Mesothelial cell of epicardium (in vitro differentiated cells): ENCODE results near the gene MRPL24. TPM values are rescaled to one million over a fixed set of nuclear protein-coding genes. Genes with fewer than 3 reads are reported as not detected.
A peak's percentile ranks its signal among the peaks of the same experiment; 100 is the strongest.

Experiments
- DNase-seq, 2 experiments: peaks; one replicate each; pipeline ENCODE4 v3.0.0; 2021; ENCODE audit warnings: low spot score in 2 of 2; ENCODE audit not compliant: unreplicated experiment in 2 of 2
- H3K27ac Mint-ChIP-seq: 2 replicates; pipeline ENCODE4 v1.8.0; 2021; ENCODE audit warnings: mixed read lengths
- H3K27me3 Mint-ChIP-seq: 2 replicates; pipeline ENCODE4 v1.8.0; 2021; ENCODE audit warnings: low read depth, mixed read lengths
- H3K36me3 Mint-ChIP-seq: 2 replicates; pipeline ENCODE4 v1.8.0; 2021; ENCODE audit warnings: mixed read lengths
- H3K4me1 Mint-ChIP-seq: 2 replicates; pipeline ENCODE4 v1.8.0; 2021; ENCODE audit warnings: mixed read lengths
- H3K4me3 Mint-ChIP-seq: 2 replicates; pipeline ENCODE4 v1.8.0; 2021; ENCODE audit warnings: mild to moderate bottlenecking, moderate library complexity, mixed read lengths
- H3K9me3 Mint-ChIP-seq: 2 replicates; pipeline ENCODE4 v1.8.0; 2021; ENCODE audit warnings: mixed read lengths
- CTCF ChIP-seq: fragments of 200-600 bp; sonication (generic); IDR thresholded peaks from one replicate; pipeline ENCODE4 v1.5.0; 2021; ENCODE audit warnings: antibody characterized with exemption; ENCODE audit not compliant: unreplicated experiment
- total RNA-seq: library from RNA; stranded (reverse); gene quantifications from 3 replicates; pipeline ENCODE4 v1.2.1, GENCODE V29; 2021

The MRPL24 gene
- total RNA-seq, 1 donor from 2014 or later, result 35.5 TPM

GRCh38 chr1:156751451-156751756 is 10.5 kb upstream of the MRPL24 start, which contains the start of gene HDGF:
Gene HDGF, minus strand, starts transcription at chr1:156751675. Its CDS starts 246 bp downstream, at chr1:156751429.
- no peak for DNase-seq
- Mint-ChIP-seq H3K9me3 (no peaks in the 10 kb centered on the region), H3K4me3 (peak within 1 kb of the TSS; percentile 96), H3K4me1 (peaks cover 46% of the 10 kb centered on the region), H3K36me3 (no peaks in the 10 kb centered on the region), H3K27ac (peak within 1 kb of the TSS; percentile 100), H3K27me3 (no peaks in the 10 kb centered on the region)
- TF ChIP-seq CTCF, result no peak

DNA sequence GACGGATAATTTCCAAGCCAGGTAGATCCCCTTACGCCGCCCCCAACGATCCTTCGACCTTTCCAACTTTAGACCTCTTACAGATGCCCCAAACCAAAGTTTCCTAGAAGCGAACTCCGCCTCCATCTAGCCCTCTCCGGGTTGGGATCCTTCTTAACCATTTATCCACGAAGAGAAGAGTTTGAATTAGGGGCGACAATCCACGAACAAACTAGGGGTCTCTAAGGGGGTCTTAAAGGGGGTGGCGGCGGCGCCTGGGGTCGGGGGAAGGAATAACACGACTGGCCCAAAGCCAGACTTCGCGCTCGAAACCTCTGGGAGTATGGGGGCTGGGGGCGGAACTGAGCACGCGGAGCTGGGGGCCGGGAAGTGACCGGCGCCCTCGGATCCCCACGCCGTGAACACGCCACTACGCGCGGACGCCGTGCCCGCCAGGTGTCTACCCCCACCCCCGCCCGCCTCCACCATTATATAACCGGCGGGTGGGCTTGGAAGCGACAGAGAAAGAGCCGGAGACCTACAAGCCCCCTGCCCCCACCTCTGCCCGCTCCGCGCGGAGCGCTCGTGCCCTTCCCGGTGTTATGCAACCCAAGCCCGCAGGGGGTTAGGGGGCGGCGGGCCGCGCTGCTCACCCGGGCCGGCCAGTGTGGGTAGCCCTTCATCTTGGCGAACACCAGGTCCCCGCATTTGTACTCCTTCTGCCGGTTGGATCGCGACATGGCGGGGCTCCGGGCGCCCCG is 10.0 kb upstream of the MRPL24 start:
- DNase-seq, result peak; percentile 43 to 58
- peaks cover 51% of the 10 kb centered on the region for H3K4me1 Mint-ChIP-seq

DNA sequence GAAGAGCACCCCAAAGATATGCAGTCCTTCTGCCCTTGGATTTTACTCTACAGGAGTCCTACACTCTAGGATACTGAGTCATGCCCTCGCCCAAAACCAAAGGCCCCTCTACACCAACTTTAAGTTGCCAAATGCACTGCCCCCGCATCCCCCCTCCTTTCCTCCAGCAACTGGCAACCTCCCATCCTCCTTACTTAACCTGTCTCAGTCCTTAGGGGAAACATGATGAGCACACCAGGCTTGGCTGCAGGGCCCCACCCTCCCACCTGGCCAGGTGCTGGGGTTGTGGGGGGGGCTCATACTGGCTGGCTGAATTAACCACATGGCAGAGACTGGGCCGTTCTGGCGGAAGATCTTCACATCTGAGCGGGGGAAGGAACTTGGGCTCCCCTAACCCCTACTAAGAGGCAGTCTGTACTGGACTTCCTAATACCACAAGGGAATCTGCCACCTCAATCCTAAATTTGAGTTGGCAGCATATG is 9.3 kb upstream of the MRPL24 start:
- no peak for DNase-seq
- H3K36me3 Mint-ChIP-seq, result peaks cover 6% of the 10 kb centered on the region
- peak overlapping the region; percentile 84 for H3K4me3 Mint-ChIP-seq
- peaks cover 56% of the 10 kb centered on the region for H3K4me1 Mint-ChIP-seq
- TF ChIP-seq CTCF, result no peak
- H3K9me3 Mint-ChIP-seq, result no peaks in the 10 kb centered on the region
- H3K27ac Mint-ChIP-seq, result peak overlapping the region; percentile 100
- no peaks in the 10 kb centered on the region for H3K27me3 Mint-ChIP-seq

More for the DNA sequence above, 10.0 kb upstream of the MRPL24 start:
- H3K27ac Mint-ChIP-seq, result peak overlapping the region; percentile 100
- peak overlapping the region; percentile 84 for H3K4me3 Mint-ChIP-seq
- TF ChIP-seq CTCF, result no peak
- H3K27me3 Mint-ChIP-seq, result no peaks in the 10 kb centered on the region
- no peaks in the 10 kb centered on the region for H3K9me3 Mint-ChIP-seq
- H3K36me3 Mint-ChIP-seq, result peaks cover 1% of the 10 kb centered on the region

- H3K27me3 Mint-ChIP-seq, result no peaks in the 10 kb centered on the region
- H3K36me3 Mint-ChIP-seq, result peaks cover 6% of the 10 kb centered on the region
- peak overlapping the region; percentile 100 for H3K27ac Mint-ChIP-seq
These were observed 8.7 kb upstream of the MRPL24 start for GRCh38 chr1:156749419-156750118.

More at GRCh38 chr1:156749419-156750118, 8.7 kb upstream of the MRPL24 start:
- no peak for TF ChIP-seq CTCF
- Mint-ChIP-seq H3K9me3 (no peaks in the 10 kb centered on the region), H3K4me3 (peak overlapping the region; percentile 84), H3K4me1 (peaks cover 56% of the 10 kb centered on the region)
- no peak for DNase-seq
